K562 (cell line): ENCODE data around the gene SNX4. TPM values are rescaled to one million over a fixed set of nuclear protein-coding genes. Genes with fewer than 3 reads are reported as not detected.

ENCODE experiments used
- CLOCK ChIP-seq: fragments of 250-450 bp; sonication (Bioruptor Pico); IDR thresholded peaks from 2 replicates; pipeline ENCODE4 v1.4.0; 2020; ENCODE audit warnings: mild to moderate bottlenecking, moderate library complexity, borderline replicate concordance
- GTF2E2 ChIP-seq: fragments of 200-800 bp; sonication (Bioruptor generic); IDR thresholded peaks from 2 replicates; pipeline ENCODE4 v1.6.1; 2016; ENCODE audit warnings: missing genetic modification characterization, missing compliant biosample characterization
- SREBF2 ChIP-seq: sonication (generic); formaldehyde crosslinking; IDR thresholded peaks from 2 replicates; pipeline ENCODE4 v1.4.0; 2020; ENCODE audit warnings: mild to moderate bottlenecking, missing genetic modification reagents
- TAF15 ChIP-seq: fragments of 200-400 bp; formaldehyde crosslinking; IDR thresholded peaks from 2 replicates; pipeline ENCODE4 v1.6.1; 2017; ENCODE audit warnings: mild to moderate bottlenecking, low read depth, low read length, moderate library complexity
- TBP ChIP-seq: optimal IDR thresholded peaks from 2 replicates; pipeline ENCODE3; 2011; ENCODE audit warnings: low read depth, low read length, improper control_type of control experiment
- ZNF146 ChIP-seq: IDR thresholded peaks from one replicate; pipeline ENCODE4 v1.6.1; 2018; ENCODE audit warnings: missing compliant biosample characterization; ENCODE audit not compliant: unreplicated experiment
- ZNF354B ChIP-seq: fragments of 250-450 bp; sonication (Bioruptor Pico); IDR thresholded peaks from 2 replicates; pipeline ENCODE4 v1.4.0; 2020
- ZNF518B ChIP-seq: fragments of 250-450 bp; sonication (Bioruptor Pico); IDR thresholded peaks from 2 replicates; pipeline ENCODE4 v1.5.0; 2021; ENCODE audit warnings: mild to moderate bottlenecking, moderate library complexity
- ZZZ3 ChIP-seq: fragments of 450-650 bp; IDR thresholded peaks from 2 replicates; pipeline ENCODE4 v1.6.1; 2016; ENCODE audit warnings: antibody characterized with exemption, mild to moderate bottlenecking, moderate library complexity
- polyA plus RNA-seq, 8 experiments: library from polyadenylated mRNA; depleted of rRNA in 4 of 8; stranded (reverse) in 5 of 8; unstranded in 3 of 8; fragments of >200 nt; fragmentation: Nextera tagmentation in 2 of 8; fragmentation: Illumina TruSeq in 1 of 8; extraction: Ambion mirVana in 2 of 8; extraction: Trizol in 1 of 8; gene quantifications; 2 replicates each; pipeline versions ENCODE4 v1.2.1 to v1.2.3, GENCODE V29; 2011 to 2014; ENCODE audit warnings: inconsistent platforms in 1 of 8, missing spikeins in 1 of 8
- total RNA-seq, 7 experiments: library from RNA; depleted of rRNA in 6 of 7; stranded (reverse); fragments of >200 nt in 6 of 7; fragmentation: Illumina TruSeq in 2 of 7; extraction: Trizol in 2 of 7; gene quantifications; 2 replicates each; pipeline versions ENCODE4 v1.2.1 to v1.2.3, GENCODE V29; 2011 to 2021; ENCODE audit warnings: low replicate concordance in 1 of 7
- TF ChIP-seq, protein P1 (sequence below): sonication (generic); formaldehyde crosslinking; IDR thresholded peaks from 2 replicates; pipeline ENCODE4 v1.8.1; 2023; ENCODE audit warnings: mild to moderate bottlenecking, missing genetic modification reagents, moderate library complexity
- TF ChIP-seq, protein P2 (sequence below), 3 experiments: IDR thresholded peaks in 2 of 3; conservative IDR thresholded peaks in 1 of 3; 2 replicates each; pipeline ENCODE4 v1.5.1; 2011 to 2012; ENCODE audit warnings: low read length in 3 of 3, mild to moderate bottlenecking in 3 of 3, control low read depth in 2 of 3, improper control_type of control experiment in 1 of 3, inconsistent platforms in 1 of 3, low read depth in 1 of 3, mixed read lengths in 1 of 3, moderate library complexity in 1 of 3; ENCODE audit not compliant: insufficient read depth in 2 of 3
- TF ChIP-seq, protein P3 (sequence below): sonication (generic); formaldehyde crosslinking; IDR thresholded peaks from 2 replicates; pipeline ENCODE4 v1.8.0; 2023; ENCODE audit warnings: mild to moderate bottlenecking, missing genetic modification reagents
- TF ChIP-seq, protein P4 (sequence below): fragments of 250-450 bp; sonication (Bioruptor Pico); IDR thresholded peaks from 2 replicates; pipeline ENCODE4 v1.4.0; 2020; ENCODE audit warnings: mild to moderate bottlenecking, moderate library complexity

Gene SNX4
- total and polyA plus RNA-seq, 9 of the 15 experiments (the other 6 are each of a cell fraction or from before 2014, with no cell fraction given), result 11.4 to 40.3 (median 30.0) TPM

DNA sequence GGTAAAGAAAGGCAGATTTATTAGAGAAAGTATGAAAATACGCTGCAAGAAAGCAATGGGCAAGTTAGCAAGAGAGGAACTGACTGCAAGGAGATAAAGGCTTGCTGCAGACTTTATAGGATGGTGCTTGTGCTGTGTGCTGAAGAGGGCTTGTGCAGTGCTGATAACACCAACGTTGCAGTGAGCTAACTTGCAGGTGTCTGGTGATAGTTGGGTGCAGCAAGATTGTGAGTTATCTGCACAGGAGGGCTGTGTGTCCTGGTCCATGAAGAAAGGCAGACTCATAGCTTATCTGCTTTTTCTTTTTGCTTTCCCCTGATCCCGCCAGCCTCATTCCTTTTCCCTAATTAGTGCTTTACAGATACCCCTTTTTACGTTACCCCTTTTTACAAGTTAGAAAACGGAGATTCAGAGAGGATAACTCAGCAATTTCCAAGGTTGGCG is 86.9 kb downstream of the SNX4 start (continued):
- TF ChIP-seq, protein P1, sequence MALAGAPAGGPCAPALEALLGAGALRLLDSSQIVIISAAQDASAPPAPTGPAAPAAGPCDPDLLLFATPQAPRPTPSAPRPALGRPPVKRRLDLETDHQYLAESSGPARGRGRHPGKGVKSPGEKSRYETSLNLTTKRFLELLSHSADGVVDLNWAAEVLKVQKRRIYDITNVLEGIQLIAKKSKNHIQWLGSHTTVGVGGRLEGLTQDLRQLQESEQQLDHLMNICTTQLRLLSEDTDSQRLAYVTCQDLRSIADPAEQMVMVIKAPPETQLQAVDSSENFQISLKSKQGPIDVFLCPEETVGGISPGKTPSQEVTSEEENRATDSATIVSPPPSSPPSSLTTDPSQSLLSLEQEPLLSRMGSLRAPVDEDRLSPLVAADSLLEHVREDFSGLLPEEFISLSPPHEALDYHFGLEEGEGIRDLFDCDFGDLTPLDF (CRISPR knock-in tag), result no peak
- TF ChIP-seq TAF15 (no peak), ZZZ3 (no peak), TBP (no peak), CLOCK (no peak), ZNF518B (CRISPR knock-in tag) (no peak), SREBF2 (CRISPR knock-in tag) (no peak), ZNF146 (CRISPR knock-in tag) (no peak), ZNF354B (no peak), GTF2E2 (tag) (no peak)
- TF ChIP-seq, protein P2, sequence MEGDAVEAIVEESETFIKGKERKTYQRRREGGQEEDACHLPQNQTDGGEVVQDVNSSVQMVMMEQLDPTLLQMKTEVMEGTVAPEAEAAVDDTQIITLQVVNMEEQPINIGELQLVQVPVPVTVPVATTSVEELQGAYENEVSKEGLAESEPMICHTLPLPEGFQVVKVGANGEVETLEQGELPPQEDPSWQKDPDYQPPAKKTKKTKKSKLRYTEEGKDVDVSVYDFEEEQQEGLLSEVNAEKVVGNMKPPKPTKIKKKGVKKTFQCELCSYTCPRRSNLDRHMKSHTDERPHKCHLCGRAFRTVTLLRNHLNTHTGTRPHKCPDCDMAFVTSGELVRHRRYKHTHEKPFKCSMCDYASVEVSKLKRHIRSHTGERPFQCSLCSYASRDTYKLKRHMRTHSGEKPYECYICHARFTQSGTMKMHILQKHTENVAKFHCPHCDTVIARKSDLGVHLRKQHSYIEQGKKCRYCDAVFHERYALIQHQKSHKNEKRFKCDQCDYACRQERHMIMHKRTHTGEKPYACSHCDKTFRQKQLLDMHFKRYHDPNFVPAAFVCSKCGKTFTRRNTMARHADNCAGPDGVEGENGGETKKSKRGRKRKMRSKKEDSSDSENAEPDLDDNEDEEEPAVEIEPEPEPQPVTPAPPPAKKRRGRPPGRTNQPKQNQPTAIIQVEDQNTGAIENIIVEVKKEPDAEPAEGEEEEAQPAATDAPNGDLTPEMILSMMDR (IDR thresholded peaks at IDR 0.05 in 2 of 3, conservative IDR thresholded peaks at IDR 0.05 in 1 of 3; ENCODE audit: insufficient read depth in 2 of 3, low read depth in 1 of 3, low read length in 3 of 3), result no peak
- TF ChIP-seq, protein P3, sequence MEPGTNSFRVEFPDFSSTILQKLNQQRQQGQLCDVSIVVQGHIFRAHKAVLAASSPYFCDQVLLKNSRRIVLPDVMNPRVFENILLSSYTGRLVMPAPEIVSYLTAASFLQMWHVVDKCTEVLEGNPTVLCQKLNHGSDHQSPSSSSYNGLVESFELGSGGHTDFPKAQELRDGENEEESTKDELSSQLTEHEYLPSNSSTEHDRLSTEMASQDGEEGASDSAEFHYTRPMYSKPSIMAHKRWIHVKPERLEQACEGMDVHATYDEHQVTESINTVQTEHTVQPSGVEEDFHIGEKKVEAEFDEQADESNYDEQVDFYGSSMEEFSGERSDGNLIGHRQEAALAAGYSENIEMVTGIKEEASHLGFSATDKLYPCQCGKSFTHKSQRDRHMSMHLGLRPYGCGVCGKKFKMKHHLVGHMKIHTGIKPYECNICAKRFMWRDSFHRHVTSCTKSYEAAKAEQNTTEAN (CRISPR knock-in tag), result no peak
- TF ChIP-seq, protein P4, sequence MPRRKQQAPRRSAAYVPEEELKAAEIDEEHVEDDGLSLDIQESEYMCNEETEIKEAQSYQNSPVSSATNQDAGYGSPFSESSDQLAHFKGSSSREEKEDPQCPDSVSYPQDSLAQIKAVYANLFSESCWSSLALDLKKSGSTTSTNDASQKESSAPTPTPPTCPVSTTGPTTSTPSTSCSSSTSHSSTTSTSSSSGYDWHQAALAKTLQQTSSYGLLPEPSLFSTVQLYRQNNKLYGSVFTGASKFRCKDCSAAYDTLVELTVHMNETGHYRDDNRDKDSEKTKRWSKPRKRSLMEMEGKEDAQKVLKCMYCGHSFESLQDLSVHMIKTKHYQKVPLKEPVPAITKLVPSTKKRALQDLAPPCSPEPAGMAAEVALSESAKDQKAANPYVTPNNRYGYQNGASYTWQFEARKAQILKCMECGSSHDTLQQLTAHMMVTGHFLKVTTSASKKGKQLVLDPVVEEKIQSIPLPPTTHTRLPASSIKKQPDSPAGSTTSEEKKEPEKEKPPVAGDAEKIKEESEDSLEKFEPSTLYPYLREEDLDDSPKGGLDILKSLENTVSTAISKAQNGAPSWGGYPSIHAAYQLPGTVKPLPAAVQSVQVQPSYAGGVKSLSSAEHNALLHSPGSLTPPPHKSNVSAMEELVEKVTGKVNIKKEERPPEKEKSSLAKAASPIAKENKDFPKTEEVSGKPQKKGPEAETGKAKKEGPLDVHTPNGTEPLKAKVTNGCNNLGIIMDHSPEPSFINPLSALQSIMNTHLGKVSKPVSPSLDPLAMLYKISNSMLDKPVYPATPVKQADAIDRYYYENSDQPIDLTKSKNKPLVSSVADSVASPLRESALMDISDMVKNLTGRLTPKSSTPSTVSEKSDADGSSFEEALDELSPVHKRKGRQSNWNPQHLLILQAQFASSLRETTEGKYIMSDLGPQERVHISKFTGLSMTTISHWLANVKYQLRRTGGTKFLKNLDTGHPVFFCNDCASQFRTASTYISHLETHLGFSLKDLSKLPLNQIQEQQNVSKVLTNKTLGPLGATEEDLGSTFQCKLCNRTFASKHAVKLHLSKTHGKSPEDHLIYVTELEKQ (CRISPR knock-in tag), result no peak
